BLaER1 (cell line): ENCODE measurements around the gene SAMD5.

Source experiments
- H3K27ac ChIP-seq: shearing (Covaris generic); formaldehyde crosslinking; 2 replicates; pipeline ENCODE4 v1.8.1; 2022
- H3K27me3 ChIP-seq: shearing (Covaris generic); formaldehyde crosslinking; 2 replicates; pipeline ENCODE4 v1.8.1; 2022
- H3K36me3 ChIP-seq: shearing (Covaris generic); formaldehyde crosslinking; 2 replicates; pipeline ENCODE4 v1.8.1; 2022
- H3K4me1 ChIP-seq: shearing (Covaris generic); formaldehyde crosslinking; 2 replicates; pipeline ENCODE4 v1.8.1; 2022
- H3K4me2 ChIP-seq: shearing (Covaris generic); formaldehyde crosslinking; 2 replicates; pipeline ENCODE4 v1.8.1; 2022
- H3K4me3 ChIP-seq: shearing (Covaris generic); formaldehyde crosslinking; 2 replicates; pipeline ENCODE4 v1.8.1; 2022
- H3K9ac ChIP-seq: shearing (Covaris generic); formaldehyde crosslinking; 2 replicates; pipeline ENCODE4 v1.8.1; 2022
- H3K9me3 ChIP-seq: shearing (Covaris generic); formaldehyde crosslinking; 2 replicates; pipeline ENCODE4 v1.8.1; 2022
- H4K20me1 ChIP-seq: shearing (Covaris generic); formaldehyde crosslinking; 2 replicates; pipeline ENCODE4 v1.8.1; 2022
- Cebpa-rat ChIP-seq: shearing (Covaris generic); IDR thresholded peaks from 2 replicates; pipeline ENCODE4 v1.8.1; 2022

SAMD5 gene

DNA sequence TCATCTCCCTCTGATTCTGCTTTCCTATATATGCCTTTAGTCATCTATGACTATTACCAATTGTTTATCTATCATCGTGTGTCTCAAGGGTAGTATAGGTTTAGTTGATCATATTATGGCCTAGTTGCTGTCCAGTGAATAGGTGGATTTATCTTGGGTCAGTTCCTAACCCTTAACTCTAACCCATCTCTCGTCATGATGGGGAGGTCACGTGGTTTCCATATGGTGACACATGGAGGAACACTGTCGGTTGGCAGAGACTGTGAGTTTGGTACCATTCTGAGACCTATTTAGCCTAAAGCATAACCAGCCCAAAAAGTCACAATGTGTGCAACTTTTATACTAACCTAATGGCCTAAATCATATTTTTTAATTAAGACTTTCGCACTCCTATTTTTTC, 103.5 kb downstream of the SAMD5 start:
- no peak for TF ChIP-seq Cebpa-rat
- H4K20me1 ChIP-seq: no peaks in the 10 kb centered on the region

GRCh38 chr6:147614501-147614900, 106.0 kb downstream of the SAMD5 start:
- Histone ChIP-seq H3K36me3 (no peaks in the 10 kb centered on the region), H3K4me1 (no peaks in the 10 kb centered on the region), H4K20me1 (no peaks in the 10 kb centered on the region), H3K4me3 (no peak overlapping the region), H3K27ac (no peak overlapping the region), H3K27me3 (no peaks in the 10 kb centered on the region), H3K9ac (no peak overlapping the region), H3K4me2 (no peak overlapping the region), H3K9me3 (no peaks in the 10 kb centered on the region)
- TF ChIP-seq Cebpa-rat: no peak

More for the DNA sequence above, 103.5 kb downstream of the SAMD5 start:
- no peaks in the 10 kb centered on the region for H3K4me1 ChIP-seq
- no peaks in the 10 kb centered on the region for H3K36me3 ChIP-seq
- no peak overlapping the region for H3K4me2 ChIP-seq
- no peaks in the 10 kb centered on the region for H3K27me3 ChIP-seq
- H3K9me3 ChIP-seq: no peaks in the 10 kb centered on the region
- H3K27ac ChIP-seq: no peak overlapping the region
- no peak overlapping the region for H3K4me3 ChIP-seq
- no peak overlapping the region for H3K9ac ChIP-seq

DNA sequence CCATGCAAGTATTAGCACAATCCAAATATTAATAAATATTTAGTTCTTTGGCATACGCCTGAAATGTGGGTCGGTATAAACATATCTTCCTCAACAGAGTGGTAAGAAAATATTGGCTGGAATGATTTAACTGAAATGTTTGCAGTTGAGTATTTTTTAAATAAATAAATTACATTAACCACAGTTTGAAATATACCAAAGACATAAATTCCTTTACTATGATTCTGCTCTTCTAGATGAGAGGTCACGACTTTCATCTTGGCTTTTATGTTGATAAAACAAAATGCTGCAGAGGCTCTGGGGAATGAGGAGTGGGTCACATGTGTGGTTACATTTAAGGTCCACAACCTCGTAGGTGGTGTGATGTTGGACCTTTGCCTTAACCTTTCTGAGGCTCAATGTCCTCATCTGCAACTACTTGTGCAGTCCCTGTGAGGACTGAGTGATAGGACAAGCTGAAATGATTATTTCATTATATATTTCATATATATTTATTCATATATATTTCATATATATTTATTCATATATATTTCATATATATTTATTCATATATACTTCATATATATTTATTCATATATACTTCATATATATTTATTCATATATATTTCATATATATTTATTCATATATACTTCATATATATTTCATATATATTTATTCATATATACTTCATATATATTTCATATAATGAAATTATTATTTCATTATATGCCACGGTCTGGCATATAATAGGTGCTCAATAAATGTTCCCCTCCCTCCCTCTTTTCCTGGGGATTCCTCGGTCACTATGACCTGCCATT, 107.4 kb downstream of the SAMD5 start:
- Histone ChIP-seq H3K9ac (no peak overlapping the region), H3K4me2 (no peak overlapping the region), H3K27me3 (no peaks in the 10 kb centered on the region), H3K36me3 (no peaks in the 10 kb centered on the region), H3K4me1 (no peaks in the 10 kb centered on the region), H4K20me1 (no peaks in the 10 kb centered on the region), H3K9me3 (no peaks in the 10 kb centered on the region), H3K27ac (no peak overlapping the region), H3K4me3 (no peak overlapping the region)
- TF ChIP-seq Cebpa-rat: no peak

GRCh38 chr6:147617366-147617765, 108.9 kb downstream of the SAMD5 start:
- no peak for TF ChIP-seq Cebpa-rat
- no peak overlapping the region for H3K4me2 ChIP-seq
- H3K27ac ChIP-seq: no peak overlapping the region
- H3K36me3 ChIP-seq: no peaks in the 10 kb centered on the region
- H3K9me3 ChIP-seq: no peaks in the 10 kb centered on the region
- H3K27me3 ChIP-seq: no peaks in the 10 kb centered on the region
- H3K4me1 ChIP-seq: no peaks in the 10 kb centered on the region
- H3K4me3 ChIP-seq: no peak overlapping the region
- H4K20me1 ChIP-seq: no peaks in the 10 kb centered on the region
- no peak overlapping the region for H3K9ac ChIP-seq

DNA sequence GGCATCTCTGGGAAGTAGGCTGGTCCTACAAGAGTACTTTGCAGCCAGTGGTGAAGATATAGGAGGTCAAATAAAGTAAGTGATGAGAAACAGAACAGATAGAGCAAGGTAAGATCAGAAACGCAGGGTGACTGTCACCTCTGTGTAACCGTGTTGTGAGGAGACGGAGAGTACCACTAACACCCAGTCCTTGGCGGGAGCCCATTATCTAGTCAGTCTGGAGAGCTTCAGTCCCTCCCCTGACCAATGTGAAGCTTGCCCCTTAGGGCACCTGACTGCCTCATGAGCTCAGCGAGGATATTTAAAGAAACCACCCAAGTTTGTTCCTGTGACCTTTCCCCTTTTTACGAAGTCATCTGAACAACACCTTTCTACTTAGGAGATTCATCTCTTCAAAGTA, 110.0 kb downstream of the SAMD5 start:
- Histone ChIP-seq H3K27ac (no peak overlapping the region), H3K9me3 (no peaks in the 10 kb centered on the region), H3K27me3 (no peaks in the 10 kb centered on the region), H3K4me1 (no peaks in the 10 kb centered on the region), H3K9ac (no peak overlapping the region), H3K4me2 (no peak overlapping the region), H4K20me1 (no peaks in the 10 kb centered on the region), H3K36me3 (no peaks in the 10 kb centered on the region), H3K4me3 (no peak overlapping the region)
- no peak for TF ChIP-seq Cebpa-rat

DNA sequence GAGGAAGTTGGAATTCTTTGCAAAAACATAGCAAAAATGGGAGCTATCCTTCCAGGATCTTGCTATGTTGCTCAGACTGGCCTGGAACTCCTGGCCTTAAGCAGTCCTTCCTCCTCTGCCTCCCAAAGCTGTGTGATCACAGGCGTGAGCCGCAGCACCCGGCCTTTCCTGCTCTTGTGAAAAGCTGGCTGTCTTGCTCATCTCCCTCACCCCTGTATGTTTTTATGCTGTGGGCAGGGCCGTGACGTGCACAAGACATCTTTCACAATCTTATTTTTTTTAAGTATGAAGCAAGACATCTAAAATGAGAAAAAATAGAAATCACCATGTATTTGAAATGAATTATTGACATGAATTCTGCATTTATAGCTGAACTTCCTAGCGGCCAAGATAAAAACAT, 110.4 kb downstream of the SAMD5 start:
- H3K36me3 ChIP-seq: no peaks in the 10 kb centered on the region
- no peak overlapping the region for H3K9ac ChIP-seq
- H3K27me3 ChIP-seq: no peaks in the 10 kb centered on the region
- no peaks in the 10 kb centered on the region for H3K4me1 ChIP-seq
- no peaks in the 10 kb centered on the region for H3K9me3 ChIP-seq
- no peak overlapping the region for H3K27ac ChIP-seq
- no peak overlapping the region for H3K4me2 ChIP-seq
- no peaks in the 10 kb centered on the region for H4K20me1 ChIP-seq
- no peak for TF ChIP-seq Cebpa-rat
- H3K4me3 ChIP-seq: no peak overlapping the region
